Esophagus muscularis mucosa (tissue), 4 donors: ENCODE measurements around the gene F5.

Experiments used
- CTCF ChIP-seq, 3 experiments: fragments of 200-600 bp in 2 of 3; fragments of 450-650 bp in 1 of 3; sonication (generic) in 2 of 3; IDR thresholded peaks; one replicate each; pipeline ENCODE4 v1.5.1; 2017 to 2019; ENCODE audit warnings: antibody characterized with exemption in 3 of 3, mild to moderate bottlenecking in 2 of 3, moderate library complexity in 1 of 3
- EP300 ChIP-seq: sonication (generic); formaldehyde crosslinking; IDR thresholded peaks from one replicate; pipeline ENCODE4 v1.6.1; 2017; ENCODE audit warnings: antibody characterized with exemption
- POLR2A ChIP-seq: fragments of 450-650 bp; IDR thresholded peaks from one replicate; pipeline ENCODE4 v1.6.1; 2017; ENCODE audit warnings: antibody characterized with exemption, moderate library complexity, mild to moderate bottlenecking, low read depth

GRCh38 chr1:169590932-169591331 is 4.7 kb upstream of the F5 start:
- TF ChIP-seq EP300 (no peak), POLR2A (no peak), CTCF (IDR thresholded peaks at IDR 0.05) (no peak)
